K562 (cell line): ENCODE results near the gene BDKRB2. TPM values are rescaled to one million over a fixed set of nuclear protein-coding genes. Genes with fewer than 3 reads are reported as not detected.

ENCODE experiments used
- ATAC-seq: fragments of 200-7000 bp; cut with Tn5 transposase; 3 replicates; pipeline ENCODE4 v1.9.1; 2020; ENCODE audit warnings: moderate library complexity
- BruUV-seq: library from RNA; stranded (reverse); fragments of 400-500 nt; replicated peaks from 2 replicates; lab custom pipeline; 2021; lab: Mats Ljungman, UMichigan
- CTCF ChIA-PET: fragments of 300-600 bp; formaldehyde crosslinking; extraction: SDS; loops from one replicate; lab custom pipeline; 2021; ENCODE audit warnings: low intra/inter-chr PET ratio; lab: Yijun Ruan, JAX
- POLR2A ChIA-PET: fragments of 300-600, 350-650 bp; sonication (Branson Sonifier 250); formaldehyde crosslinking; extraction: SDS; loops from one replicate; lab custom pipeline; 2021; ENCODE audit warnings: antibody characterized with exemption, inconsistent platforms; lab: Yijun Ruan, JAX
- DNase-seq, 4 experiments: peaks; one replicate each; pipeline versions ENCODE4 v3.0.0 to v3.0.0-alpha.2; 2011 to 2018; ENCODE audit warnings: low spot score in 3 of 4, mixed read lengths in 3 of 4; ENCODE audit errors: extremely low read depth in 1 of 4
- FAIRE-seq: peaks from 2 replicates; lab custom pipeline; 2011; peaks lifted over from hg19 to GRCh38; lab: Jason Lieb, UNC
- H2AFZ ChIP-seq: 2 replicates; pipeline ENCODE4 v1.6.0; 2011; ENCODE audit warnings: low read depth, low read length, control low read depth, inconsistent platforms
- H3K27ac ChIP-seq: fragments of 200-600 bp; 3 replicates; pipeline ENCODE4 v1.8.0; 2011; ENCODE audit warnings: low read depth, mild to moderate bottlenecking, control low read depth, inconsistent platforms, low read length, moderate library complexity, mixed read lengths; ENCODE audit errors: extremely low read depth
- H3K27me3 ChIP-seq, 2 experiments: fragments of 300-600 bp in 1 of 2; 2 replicates in 1 of 2; 3 replicates in 1 of 2; pipeline versions ENCODE4 v1.6.0 to v1.8.0; 2011; ENCODE audit warnings: inconsistent platforms in 2 of 2, low read length in 2 of 2, mild to moderate bottlenecking in 1 of 2, mixed read lengths in 1 of 2, moderate library complexity in 1 of 2; ENCODE audit not compliant: control insufficient read depth in 2 of 2, insufficient read depth in 2 of 2
- H3K36me3 ChIP-seq: fragments of 300-600 bp; 3 replicates; pipeline ENCODE4 v1.8.0; 2011; ENCODE audit warnings: mild to moderate bottlenecking, low read length, inconsistent platforms; ENCODE audit not compliant: control insufficient read depth, insufficient read depth
- H3K4me1 ChIP-seq, 2 experiments: fragments of 200-600 bp in 1 of 2; replicated peaks in 1 of 2; 2 replicates in 1 of 2; 3 replicates in 1 of 2; pipeline versions ENCODE4 v1.5.1 to v1.8.0; 2011; ENCODE audit warnings: inconsistent platforms in 2 of 2, low read length in 2 of 2, mild to moderate bottlenecking in 1 of 2, mixed read lengths in 1 of 2, moderate library complexity in 1 of 2; ENCODE audit not compliant: control insufficient read depth in 2 of 2, insufficient read depth in 2 of 2
- H3K4me2 ChIP-seq: 2 replicates; pipeline ENCODE4 v1.6.1; 2011; ENCODE audit warnings: low read length, control low read depth, inconsistent platforms, mixed read lengths; ENCODE audit not compliant: insufficient read depth
- H3K4me3 ChIP-seq: fragments of 200-600 bp; sonication (generic), shearing (Covaris generic); 2 replicates; pipeline ENCODE4 v1.5.1; 2016; ENCODE audit warnings: control low read depth, inconsistent platforms
- H3K79me2 ChIP-seq: fragments of 200-600 bp; 3 replicates; pipeline ENCODE4 v1.8.0; 2011; ENCODE audit warnings: low read length, inconsistent platforms; ENCODE audit not compliant: control insufficient read depth, insufficient read depth
- H3K9ac ChIP-seq, 2 experiments: 2 replicates each; pipeline versions ENCODE4 v1.6.0 to v1.6.1; 2011; ENCODE audit warnings: low read depth in 2 of 2, low read length in 2 of 2, control low read depth in 1 of 2, inconsistent platforms in 1 of 2, mild to moderate bottlenecking in 1 of 2, mixed read lengths in 1 of 2; ENCODE audit not compliant: insufficient read depth in 1 of 2
- H3K9me1 ChIP-seq: one replicate; pipeline ENCODE4 v1.6.0; 2011; ENCODE audit warnings: inconsistent platforms, mild to moderate bottlenecking, low read length, moderate library complexity; ENCODE audit not compliant: control insufficient read depth, insufficient read depth
- H3K9me3 ChIP-seq: replicated peaks from 2 replicates; pipeline ENCODE4 v1.5.1; 2011; ENCODE audit warnings: low read depth, low read length, inconsistent platforms; ENCODE audit not compliant: control insufficient read depth, insufficient read depth
- H4K20me1 ChIP-seq: replicated peaks from 2 replicates; pipeline ENCODE4 v1.6.1; 2011; ENCODE audit warnings: low read length, inconsistent platforms, mixed read lengths; ENCODE audit not compliant: control insufficient read depth, insufficient read depth
- BRD4 ChIP-seq: fragments of 200-600 bp; sonication (generic); IDR thresholded peaks from 2 replicates; pipeline ENCODE4 v1.6.1; 2017; ENCODE audit warnings: inconsistent platforms
- CEBPZ ChIP-seq: fragments of 150-350 bp; IDR thresholded peaks from 2 replicates; pipeline ENCODE4 v1.6.1; 2014; ENCODE audit warnings: low read depth, mild to moderate bottlenecking, low read length, borderline replicate concordance
- HIVEP1 ChIP-seq: fragments of 250-450 bp; sonication (Bioruptor Pico); IDR thresholded peaks from 2 replicates; pipeline ENCODE4 v1.4.0; 2020; ENCODE audit warnings: mild to moderate bottlenecking
- MLLT1 ChIP-seq, 2 experiments: fragments of 450-650 bp; IDR thresholded peaks; 2 replicates each; pipeline ENCODE4 v1.6.1; 2016
- POLR2G ChIP-seq: fragments of 200-400 bp; formaldehyde crosslinking; IDR thresholded peaks from 2 replicates; pipeline ENCODE4 v1.6.1; 2017; ENCODE audit warnings: low read depth, mild to moderate bottlenecking, antibody characterized with exemption, low read length, moderate library complexity
- SREBF2 ChIP-seq: sonication (generic); formaldehyde crosslinking; IDR thresholded peaks from 2 replicates; pipeline ENCODE4 v1.4.0; 2020; ENCODE audit warnings: mild to moderate bottlenecking, missing genetic modification reagents
- TRIM24 ChIP-seq, 2 experiments: fragments of 450-650 bp; IDR thresholded peaks; 2 replicates each; pipeline ENCODE4 v1.6.1; 2016
- WGBS: fragments of 100-300 bp; shearing (Covaris generic); methylation state at CpG from one replicate; pipeline ENCODE4 v1.1.6; 2016; ENCODE audit warnings: low coverage, mixed read lengths; ENCODE audit not compliant: insufficient coverage; ENCODE audit errors: missing lambda C conversion rate; 5-methylcytosine and 5-hydroxymethylcytosine counted together
- in situ Hi-C: fragments of 300-500 bp; cut with MboI; formaldehyde crosslinking; loops from 4 replicates; pipeline ENCODE4 v1.15.0; 2018; ENCODE audit warnings: inconsistent platforms, mixed read lengths
- intact Hi-C: fragments of 100-400 bp; cut with micrococcal nuclease; formaldehyde crosslinking; loops from 2 replicates; pipeline ENCODE4 v1.14.2; 2022
- polyA plus RNA-seq, 8 experiments: library from polyadenylated mRNA; depleted of rRNA in 4 of 8; stranded (reverse) in 5 of 8; unstranded in 3 of 8; fragments of >200 nt; fragmentation: Nextera tagmentation in 2 of 8; fragmentation: Illumina TruSeq in 1 of 8; extraction: Ambion mirVana in 2 of 8; extraction: Trizol in 1 of 8; gene quantifications; 2 replicates each; pipeline versions ENCODE4 v1.2.1 to v1.2.3, GENCODE V29; 2011 to 2014; ENCODE audit warnings: inconsistent platforms in 1 of 8, missing spikeins in 1 of 8
- total RNA-seq, 7 experiments: library from RNA; depleted of rRNA in 6 of 7; stranded (reverse); fragments of >200 nt in 6 of 7; fragmentation: Illumina TruSeq in 2 of 7; extraction: Trizol in 2 of 7; gene quantifications; 2 replicates each; pipeline versions ENCODE4 v1.2.1 to v1.2.3, GENCODE V29; 2011 to 2021; ENCODE audit warnings: low replicate concordance in 1 of 7

BDKRB2 gene
- total and polyA plus RNA-seq, 9 of the 15 experiments (the other 6 are each of a cell fraction or from before 2014, with no cell fraction given) = 0.02 TPM; not detected in 8

GRCh38 chr14:96166461-96167223, 38.0 kb upstream of the BDKRB2 start:
- H2AFZ ChIP-seq = no peak overlapping the region
- H3K9me1 ChIP-seq = no peaks in the 10 kb centered on the region
- no peak for ATAC-seq
- CTCF ChIA-PET = no interaction called here
- no peak overlapping the region for H3K4me2 ChIP-seq
- H3K27me3 ChIP-seq = peaks cover 0 to 17% of the 10 kb centered on the region in 2 experiments; a peak in 3 of 5 replicates
- no peak for FAIRE-seq
- no peaks in the 10 kb centered on the region for H3K9me3 ChIP-seq
- H3K9ac ChIP-seq = no peak overlapping the region
- no peak overlapping the region for H3K4me3 ChIP-seq
- no peak for TF ChIP-seq POLR2G
- TF ChIP-seq TRIM24 (IDR thresholded peaks at IDR 0.05) = no peak
- H3K79me2 ChIP-seq = no peaks in the 10 kb centered on the region
- no peaks in the 10 kb centered on the region for H4K20me1 ChIP-seq
- BruUV-seq = no TSS peak
- intact Hi-C loops = no loop called here
- H3K36me3 ChIP-seq = no peaks in the 10 kb centered on the region
- POLR2A ChIA-PET = no interaction called here
- no peaks in the 10 kb centered on the region for H3K4me1 ChIP-seq
- in situ Hi-C loops = no loop called here
- WGBS = 2% methylated on average over 10 of the region's 10 CpGs
- DNase-seq = no peak
- H3K27ac ChIP-seq = no peak overlapping the region

GRCh38 chr14:96167224-96168148, 37.2 kb upstream of the BDKRB2 start:
- intact Hi-C loops = no loop called here
- Histone ChIP-seq H3K79me2 (no peaks in the 10 kb centered on the region), H3K27me3 (peaks cover 0 to 16% of the 10 kb centered on the region in 2 experiments; a peak in 3 of 5 replicates), H4K20me1 (no peaks in the 10 kb centered on the region), H3K4me1 (no peaks in the 10 kb centered on the region), H3K9me3 (no peaks in the 10 kb centered on the region), H3K4me3 (no peak overlapping the region), H3K36me3 (no peaks in the 10 kb centered on the region), H3K27ac (no peak overlapping the region), H3K9ac (no peak overlapping the region), H2AFZ (no peak overlapping the region)
- whole genome bisulfite sequencing = 0% methylated on average over 5 of the region's 8 CpGs
- in situ Hi-C loops = no loop called here
- no TSS peak for BruUV-seq
- no peak for ATAC-seq
- CTCF ChIA-PET = no interaction called here
- DNase-seq = no peak
- FAIRE-seq = no peak
- POLR2A ChIA-PET = no interaction called here
- TF ChIP-seq CEBPZ (no peak), HIVEP1 (no peak), SREBF2 (CRISPR knock-in tag) (no peak), BRD4 (no peak), MLLT1 (IDR thresholded peaks at IDR 0.05) (no peak)
- TF ChIP-seq, all 486 proteins: peak for 0
- no peak overlapping the region for H3K4me2 ChIP-seq
- no peaks in the 10 kb centered on the region for H3K9me1 ChIP-seq
